Measurements from ENCODE around the gene TMEM200C.

DNA sequence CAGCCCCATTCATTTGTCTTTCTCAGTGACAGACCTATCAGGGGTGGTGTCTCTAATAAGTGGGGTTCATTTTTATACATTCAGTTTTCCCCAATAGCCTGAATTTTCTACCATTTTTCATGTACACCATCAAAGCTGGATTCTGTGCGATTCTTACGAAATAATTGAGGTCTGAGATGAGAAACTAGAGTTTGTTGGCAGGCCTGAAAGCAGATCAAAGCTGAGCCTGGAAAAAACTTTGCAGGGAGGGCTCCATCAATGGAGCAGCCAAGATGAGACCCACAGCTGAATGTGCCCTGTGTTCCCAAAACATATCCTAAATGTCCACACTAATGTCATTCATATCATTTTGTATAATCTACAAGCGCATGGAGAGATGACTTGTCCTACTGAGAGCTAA, 4.5 kb upstream of the TMEM200C start:
- no peak for TF ChIP-seq POLR2A (IDR thresholded peaks at IDR 0.05; ENCODE audit: low read length)
- no peak for TF ChIP-seq GATA1 (IDR thresholded peaks at IDR 0.05; ENCODE audit: low read depth, low read length)
